NCI-H1092 treated with DMSO at 0.1 percent for 48 hours (cell line): ENCODE results near the gene KMT2A.
A peak's percentile ranks its signal among the peaks of the same experiment; 100 is the strongest.
"Not testable (repeated sequence)": the region's sequence is repeated elsewhere in the genome, so short reads cannot be mapped to it uniquely, and the experiment has no call there.

Experiments used
- DNase-seq: peaks from one replicate; lab custom pipeline; 2025; lab: John Stamatoyannopoulos, UW

Gene KMT2A

GRCh38 chr11:118435893-118436624 is at the start of gene KMT2A:
TSS of gene KMT2A (plus strand) at chr11:118436492. CDS start at chr11:118436513, 21 bp downstream.
- peak; percentile 99 for DNase-seq

DNA sequence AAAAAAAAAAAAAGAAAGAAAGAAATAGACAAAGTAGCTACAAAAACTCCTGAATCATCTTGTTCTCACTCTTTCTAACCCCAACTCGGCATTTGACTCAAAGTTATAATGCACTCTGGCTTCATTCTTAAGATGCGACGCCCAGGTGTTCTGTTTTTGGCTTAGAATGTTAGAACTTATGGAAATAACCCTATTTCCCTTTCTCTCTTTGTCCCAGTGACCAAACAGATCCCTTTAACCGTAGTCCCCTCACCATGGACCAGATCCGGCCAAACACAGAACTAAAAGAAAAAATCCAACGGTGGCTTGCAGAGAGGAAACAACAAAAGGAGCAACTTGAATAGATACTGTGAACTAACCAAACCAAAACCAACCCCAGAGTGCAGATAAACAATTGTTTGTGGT is 40.2 kb upstream of the KMT2A start:
- no peak for DNase-seq

GRCh38 chr11:118397448-118397847 is 38.8 kb upstream of the KMT2A start:
- no peak for DNase-seq

GRCh38 chr11:118398791-118399559 is 37.3 kb upstream of the KMT2A start:
- DNase-seq, result no peak

DNA sequence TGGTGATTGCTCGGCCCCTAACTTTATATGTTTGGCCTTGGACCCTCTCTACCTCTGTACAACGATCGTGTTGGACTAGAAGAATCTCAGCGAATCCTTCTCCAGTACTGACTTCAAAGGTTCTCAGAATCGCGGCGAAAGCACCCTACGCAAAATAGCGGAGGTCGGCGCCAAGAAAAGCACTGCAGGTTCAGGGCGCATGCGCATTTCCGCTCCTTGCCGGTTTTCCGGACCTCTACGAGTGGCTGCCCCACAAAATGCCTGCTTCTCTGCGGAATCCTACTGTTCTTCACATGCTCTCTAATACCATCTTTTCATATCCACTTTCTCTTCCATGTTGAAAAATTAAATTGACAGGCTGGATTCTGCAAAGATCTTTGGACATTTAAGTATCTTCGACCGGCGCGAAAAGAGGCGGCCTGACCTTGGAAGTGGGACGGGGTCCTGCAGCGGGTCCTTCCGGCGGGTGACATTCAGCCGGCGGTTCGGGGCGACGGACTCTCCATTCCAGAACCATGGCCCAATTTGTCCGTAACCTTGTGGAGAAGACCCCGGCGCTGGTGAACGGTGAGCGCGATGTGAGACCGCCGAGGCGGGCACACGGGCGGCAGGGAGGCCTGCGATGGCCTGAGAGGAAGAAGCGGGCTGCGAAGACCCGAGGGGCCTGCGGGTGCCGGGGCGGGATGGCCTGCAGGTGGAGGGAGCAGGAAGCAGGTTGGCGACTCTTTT is 35.0 kb upstream of the KMT2A start, which contains the start of gene ATP5MG:
TSS of gene ATP5MG (plus strand) at position 456 of the 729 bp plus-strand sequence. CDS start at position 516, 60 bp downstream.
- peak; percentile 98 for DNase-seq

GRCh38 chr11:118401880-118402590 is 34.3 kb upstream of the KMT2A start:
- DNase-seq, result no peak

GRCh38 chr11:118402594-118402993 is 33.7 kb upstream of the KMT2A start:
- DNase-seq, result not testable (repeated sequence)

- DNase-seq, result peak; percentile 90
These were observed 29.6 kb upstream of the KMT2A start for GRCh38 chr11:118406599-118407166.

DNA sequence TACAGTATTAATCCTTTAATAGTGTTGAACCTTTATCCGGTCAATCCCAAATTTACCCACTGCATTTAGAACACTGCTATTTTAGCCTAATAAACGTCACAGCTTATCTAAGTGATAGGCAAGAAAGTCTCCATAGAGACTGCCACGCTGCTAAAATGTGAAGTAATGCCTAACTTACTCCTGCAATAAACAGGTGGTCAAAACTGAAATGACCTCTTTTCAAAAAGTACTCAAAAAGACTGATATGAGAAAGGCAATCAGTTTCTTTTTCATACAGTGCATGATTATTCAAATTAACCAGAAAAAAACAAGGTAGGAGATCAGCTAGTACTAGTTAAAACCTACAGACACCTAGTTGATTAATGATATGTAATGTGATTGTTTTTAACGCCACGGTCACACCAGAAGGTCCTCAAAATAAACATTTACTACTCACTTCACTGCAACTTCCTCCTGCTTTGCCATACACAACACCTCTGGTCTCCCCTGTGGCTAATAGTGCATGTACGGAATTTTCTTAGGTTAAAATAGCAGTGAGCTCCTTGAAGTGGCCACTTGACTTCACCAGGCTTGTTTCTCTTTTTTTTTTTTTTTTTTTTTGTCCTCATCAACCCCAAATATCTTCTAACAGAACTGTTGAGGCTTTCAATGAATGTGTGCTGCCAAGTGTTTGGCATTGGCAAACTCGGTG is 26.1 kb upstream of the KMT2A start:
- DNase-seq, result no peak

DNA sequence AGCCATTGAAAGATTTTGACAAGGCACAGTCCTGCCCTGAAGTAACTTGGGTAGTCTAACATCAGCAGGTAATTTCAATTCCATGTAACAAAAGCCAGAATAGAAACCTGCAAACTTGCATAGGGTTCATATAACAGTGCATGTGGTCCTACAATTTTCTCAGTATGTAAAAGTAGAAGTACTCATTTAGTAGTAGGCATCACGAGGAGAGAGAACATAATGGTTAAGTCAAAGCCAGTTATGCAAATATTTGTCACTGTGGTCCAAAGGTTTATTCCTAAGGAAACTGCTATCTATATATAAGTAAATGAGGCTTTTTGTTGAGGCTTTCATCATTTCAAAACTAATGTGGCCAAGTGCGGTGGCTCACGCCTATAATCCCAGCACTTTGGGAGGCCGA is 24.8 kb upstream of the KMT2A start:
- no peak for DNase-seq

DNA sequence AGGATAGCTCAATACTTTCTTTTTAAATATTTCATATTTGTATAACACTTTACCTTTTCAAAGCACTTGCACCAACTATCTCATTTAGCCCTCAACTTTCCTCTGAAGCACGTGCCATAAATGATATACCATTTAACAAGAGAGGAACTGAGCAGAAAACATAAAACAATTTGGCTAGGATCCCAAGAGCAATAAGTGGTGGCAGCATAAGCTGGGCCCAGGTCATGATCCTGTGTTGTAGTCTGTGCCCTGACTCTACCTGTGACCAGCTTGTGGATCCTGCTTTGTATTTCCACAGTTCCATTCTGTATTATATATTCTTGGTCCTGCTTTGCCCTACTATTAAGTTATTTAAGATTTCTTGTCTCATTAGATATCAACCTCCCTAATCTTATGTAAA is 23.4 kb upstream of the KMT2A start:
- DNase-seq, result no peak

- no peak for DNase-seq
These were observed 21.1 kb upstream of the KMT2A start for GRCh38 chr11:118415062-118415738.

DNA sequence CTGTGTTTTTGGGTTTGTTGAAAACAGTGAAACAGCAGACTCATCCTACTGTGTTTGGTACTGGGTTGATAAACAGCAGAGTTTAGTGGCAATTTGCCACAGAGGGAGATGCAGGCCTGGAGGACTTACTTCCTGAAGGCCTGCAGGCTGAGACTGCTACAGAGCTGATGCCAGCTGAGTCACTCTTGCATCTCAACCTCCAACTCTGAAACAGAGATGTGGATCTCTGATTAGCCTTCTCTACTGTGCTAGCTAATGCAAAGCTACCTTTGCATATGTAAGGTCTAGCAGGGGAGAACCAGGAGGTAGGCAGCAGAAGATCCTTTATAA is 20.6 kb upstream of the KMT2A start:
- no peak for DNase-seq

GRCh38 chr11:118416900-118417299 is 19.4 kb upstream of the KMT2A start:
- DNase-seq, result not testable (repeated sequence)

DNA sequence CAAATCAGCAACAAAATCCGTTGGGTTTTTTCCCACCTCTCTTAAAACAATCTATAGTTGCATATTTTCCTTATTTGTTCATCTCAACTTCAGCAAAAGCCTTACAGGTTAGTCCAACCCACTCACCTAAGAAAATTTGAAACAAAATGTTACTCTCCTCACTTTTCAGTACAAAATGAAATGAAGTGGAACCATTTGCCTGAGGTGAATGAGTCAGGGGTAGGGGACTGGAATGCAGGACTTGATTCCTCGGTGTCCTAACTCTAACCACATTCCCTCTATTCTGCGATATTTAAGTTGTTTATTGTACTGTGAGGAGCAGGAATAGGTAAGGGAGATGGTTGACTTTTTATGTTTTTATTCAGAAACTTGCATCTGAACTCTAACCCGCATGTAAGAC is 18.5 kb upstream of the KMT2A start:
- DNase-seq, result no peak

- no peak for DNase-seq
These were observed 17.5 kb upstream of the KMT2A start for GRCh38 chr11:118418766-118419165.

DNA sequence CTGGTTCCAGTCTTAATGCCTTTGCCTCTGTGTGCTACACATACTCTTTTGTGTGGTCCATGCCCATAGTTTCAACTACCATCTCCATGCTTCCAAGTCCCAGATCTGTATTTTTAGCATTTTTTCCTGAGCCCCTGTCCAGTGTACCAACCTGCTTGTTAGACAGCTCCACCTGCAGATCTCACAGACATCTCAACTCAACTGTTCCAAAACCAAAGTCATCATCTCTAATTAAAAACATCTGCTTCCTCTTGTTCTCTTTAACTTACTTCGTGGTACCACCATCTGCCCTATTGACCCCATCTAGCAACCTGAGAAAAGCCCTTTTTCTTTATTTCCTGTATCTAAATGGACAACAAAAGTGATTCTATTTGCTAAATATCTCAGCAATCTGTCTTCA is 8.6 kb upstream of the KMT2A start:
- no peak for DNase-seq

DNA sequence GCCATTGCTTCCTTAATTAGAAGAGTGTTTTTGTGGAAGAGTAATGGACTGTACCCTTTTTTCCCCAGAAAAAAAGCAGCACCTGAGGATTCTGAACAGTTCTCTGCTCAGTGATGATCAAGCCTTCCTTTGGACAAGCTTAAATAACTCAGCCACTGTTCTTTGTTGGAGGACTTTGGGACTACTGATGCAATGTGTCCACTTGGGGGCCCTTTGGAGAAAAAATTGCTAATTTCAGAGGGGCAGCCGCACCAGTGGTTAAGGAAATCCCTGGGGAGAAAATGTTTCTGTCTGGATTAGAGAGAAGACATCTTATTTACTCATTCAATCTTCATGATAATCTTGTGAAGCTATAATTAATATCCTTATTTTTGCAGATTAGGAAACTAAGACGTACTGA is 5.3 kb upstream of the KMT2A start:
- no peak for DNase-seq

DNA sequence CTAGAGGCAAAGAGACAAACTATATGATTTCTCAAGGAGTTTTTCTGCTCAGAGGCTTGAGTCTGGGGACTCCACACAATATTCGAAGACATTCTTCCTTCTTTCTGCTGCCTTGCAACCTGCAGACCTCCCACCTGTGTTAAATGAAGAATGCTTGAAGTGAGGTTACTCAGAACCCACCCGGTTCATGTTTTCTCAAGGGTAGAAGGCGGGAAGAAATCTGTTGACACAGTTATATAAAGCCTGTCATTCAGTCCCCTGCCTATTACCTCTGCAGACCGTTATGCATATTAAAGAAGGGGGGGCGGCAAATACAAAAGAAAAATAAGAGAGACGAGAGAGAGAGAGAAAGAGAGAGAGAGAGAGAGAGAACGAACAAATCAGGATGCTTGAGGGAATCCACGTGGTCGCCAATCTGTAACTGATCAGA is 2.2 kb upstream of the KMT2A start:
- peak; percentile 81 for DNase-seq

DNA sequence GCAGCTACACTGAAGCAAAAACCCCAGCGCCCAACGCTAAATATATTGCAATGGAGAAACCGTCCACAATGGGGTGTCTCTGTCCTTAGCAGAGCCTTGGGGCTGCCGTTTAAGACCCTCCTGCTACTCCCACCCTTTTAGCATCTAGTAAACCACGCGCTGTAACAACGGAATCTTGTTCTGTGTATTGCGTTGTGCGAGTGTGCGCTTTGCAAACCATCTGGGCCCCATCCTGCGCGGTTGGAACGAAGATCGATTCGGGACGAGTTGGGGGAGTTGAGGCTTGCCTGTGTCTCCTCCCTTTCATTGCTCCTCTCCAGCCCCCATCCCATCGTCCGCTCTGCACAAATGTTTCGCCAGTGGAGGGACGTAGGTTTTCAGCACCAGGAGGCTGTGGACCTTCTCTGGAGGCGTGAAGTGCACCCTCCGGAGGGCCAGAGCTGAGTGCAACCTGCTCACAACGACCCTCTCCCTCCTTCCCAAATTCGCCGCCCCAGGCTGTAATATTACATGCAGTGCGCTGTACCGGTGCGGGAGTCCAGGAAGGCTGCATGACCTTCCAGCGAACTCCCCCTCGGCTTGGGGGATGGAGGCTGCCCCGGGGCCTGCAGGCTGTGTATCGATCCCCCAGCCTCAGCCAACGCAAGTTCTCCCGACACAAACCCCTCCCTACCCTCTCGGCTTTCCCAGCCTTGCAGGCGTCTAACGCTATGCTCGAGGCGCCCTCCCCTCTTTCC is 1.6 kb upstream of the KMT2A start:
- peak; percentile 82 for DNase-seq
